Measurements from ENCODE around the gene ZHX3. TPM values are rescaled to one million over a fixed set of nuclear protein-coding genes. Genes with fewer than 3 reads are reported as not detected.

ZHX3 gene
- total and polyA plus RNA-seq, 10 donors = 1.6 to 26.7 (median 12.3) TPM

- no peaks in the 10 kb centered on the region for H3K4me1 ChIP-seq
- peaks cover 0 to 35% (median 31%) of the 10 kb centered on the region in 8 donors for H3K9me3 ChIP-seq
- no peak for DNase-seq
- no peaks in the 10 kb centered on the region for H3K27me3 ChIP-seq (replicated peaks in 1 of 7)
- H3K27ac ChIP-seq = no peak overlapping the region
- H3K36me3 ChIP-seq = peaks cover 0 to 30% (median 0%) of the 10 kb centered on the region in 6 donors
- no peak overlapping the region for H3K4me3 ChIP-seq
- TF ChIP-seq CTCF (IDR thresholded peaks at IDR 0.05 in 8 of 11, conservative IDR thresholded peaks at IDR 0.05 in 3 of 11) (no peak), POLR2A (IDR thresholded peaks at IDR 0.05) (no peak), POLR2AphosphoS5 (IDR thresholded peaks at IDR 0.05) (no peak)
- intact Hi-C loops (cut with DNase I; ENCODE audit: low total_unique reads) = no loop called here
These were observed 129.9 kb downstream of the ZHX3 start for GRCh38 chr20:41187668-41188067.

- 89 to 96% (median 94%) methylated on average over 10 to 11 of the region's 11 CpGs for WGBS, 5 donors
- Histone ChIP-seq H3K4me3 (no peak overlapping the region), H3K36me3 (peaks cover 0 to 21% (median 0%) of the 10 kb centered on the region in 6 donors), H3K4me1 (no peaks in the 10 kb centered on the region), H3K27ac (no peak overlapping the region), H3K27me3 (replicated peaks in 1 of 7) (no peaks in the 10 kb centered on the region), H3K9me3 (peaks cover 0 to 10% (median 7%) of the 10 kb centered on the region in 8 donors)
- intact Hi-C loops (cut with DNase I; ENCODE audit: low total_unique reads) = no loop called here
- no peak for DNase-seq
- TF ChIP-seq CTCF (IDR thresholded peaks at IDR 0.05 in 8 of 11, conservative IDR thresholded peaks at IDR 0.05 in 3 of 11) = no peak
- no peak for TF ChIP-seq POLR2A (IDR thresholded peaks at IDR 0.05)
- TF ChIP-seq POLR2AphosphoS5 (IDR thresholded peaks at IDR 0.05) = no peak
These were observed 132.3 kb downstream of the ZHX3 start for GRCh38 chr20:41185013-41185757.

GRCh38 chr20:41183831-41184230 is 133.7 kb downstream of the ZHX3 start:
- Histone ChIP-seq H3K4me3 (no peak overlapping the region), H3K27me3 (replicated peaks in 1 of 7) (no peaks in the 10 kb centered on the region), H3K9me3 (no peaks in the 10 kb centered on the region), H3K4me1 (no peaks in the 10 kb centered on the region), H3K27ac (no peak overlapping the region), H3K36me3 (peaks cover 0 to 21% (median 0%) of the 10 kb centered on the region in 6 donors)
- 72 to 100% (median 93%) methylated on average over 2 of the region's 2 CpGs for WGBS, 5 donors
- no peak for DNase-seq
- TF ChIP-seq POLR2A (IDR thresholded peaks at IDR 0.05) (no peak), CTCF (IDR thresholded peaks at IDR 0.05 in 8 of 11, conservative IDR thresholded peaks at IDR 0.05 in 3 of 11) (no peak), POLR2AphosphoS5 (IDR thresholded peaks at IDR 0.05) (no peak)
- intact Hi-C loops (cut with DNase I; ENCODE audit: low total_unique reads) = no loop called here

- 95 to 97% (median 96%) methylated on average over 6 of the region's 6 CpGs for WGBS, 5 donors
- peaks cover 0 to 24% (median 0%) of the 10 kb centered on the region in 6 donors for H3K36me3 ChIP-seq
- no peak for TF ChIP-seq POLR2AphosphoS5 (IDR thresholded peaks at IDR 0.05)
- no peak for TF ChIP-seq CTCF (IDR thresholded peaks at IDR 0.05 in 8 of 11, conservative IDR thresholded peaks at IDR 0.05 in 3 of 11)
- TF ChIP-seq POLR2A (IDR thresholded peaks at IDR 0.05) = no peak
- no peaks in the 10 kb centered on the region for H3K9me3 ChIP-seq
- DNase-seq = peak; percentile 51
- H3K4me3 ChIP-seq = no peak overlapping the region
- no peaks in the 10 kb centered on the region for H3K27me3 ChIP-seq (replicated peaks in 1 of 7)
- no peaks in the 10 kb centered on the region for H3K4me1 ChIP-seq
- intact Hi-C loops (cut with DNase I; ENCODE audit: low total_unique reads) = no loop called here
- H3K27ac ChIP-seq = no peak overlapping the region
These were observed 134.1 kb downstream of the ZHX3 start for GRCh38 chr20:41183391-41183790.

All from spleen (tissue), 11 donors.